K562 (cell line): ENCODE measurements around the gene UBE2G2. TPM values are rescaled to one million over a fixed set of nuclear protein-coding genes. Genes with fewer than 3 reads are reported as not detected.

ENCODE experiments used
- ARHGAP35 ChIP-seq: fragments of 450-650 bp; IDR thresholded peaks from 2 replicates; pipeline ENCODE4 v1.6.1; 2018; ENCODE audit not compliant: partially characterized antibody
- ARID4B ChIP-seq: sonication (generic); formaldehyde crosslinking; IDR thresholded peaks from 2 replicates; pipeline ENCODE4 v1.8.0; 2022; ENCODE audit warnings: mild to moderate bottlenecking, missing genetic modification reagents
- ASH1L ChIP-seq: fragments of 450-650 bp; IDR thresholded peaks from 2 replicates; pipeline ENCODE4 v1.6.1; 2018; ENCODE audit warnings: borderline replicate concordance, mild to moderate bottlenecking, low read depth; ENCODE audit not compliant: partially characterized antibody
- COPS2 ChIP-seq: fragments of 450-650 bp; conservative IDR thresholded peaks from 2 replicates; pipeline ENCODE4 v1.6.1; 2016; ENCODE audit warnings: mild to moderate bottlenecking, moderate library complexity
- JUN ChIP-seq, 2 experiments: sonication (generic) in 1 of 2; formaldehyde crosslinking in 1 of 2; IDR thresholded peaks; 2 replicates each; pipeline versions ENCODE4 v1.6.1 to v1.8.0; 2012 to 2022; ENCODE audit warnings: borderline replicate concordance in 2 of 2, mild to moderate bottlenecking in 2 of 2, improper control_type of control experiment in 1 of 2, low read depth in 1 of 2, low read length in 1 of 2, missing genetic modification reagents in 1 of 2
- NFE2L1 ChIP-seq: fragments of 450-650 bp; IDR thresholded peaks from 2 replicates; pipeline ENCODE4 v1.6.1; 2016; ENCODE audit warnings: missing genetic modification characterization, low read depth, mild to moderate bottlenecking, missing compliant biosample characterization, moderate library complexity, borderline replicate concordance
- TGIF2 ChIP-seq: sonication (generic); formaldehyde crosslinking; IDR thresholded peaks from 2 replicates; pipeline ENCODE4 v1.8.1; 2022; ENCODE audit warnings: mild to moderate bottlenecking, missing genetic modification reagents, moderate library complexity
- ZNF668 ChIP-seq: fragments of 250-450 bp; sonication (Bioruptor Pico); IDR thresholded peaks from 2 replicates; pipeline ENCODE4 v1.8.0; 2022; ENCODE audit warnings: mild to moderate bottlenecking, inconsistent platforms
- polyA plus RNA-seq, 8 experiments: library from polyadenylated mRNA; depleted of rRNA in 4 of 8; stranded (reverse) in 5 of 8; unstranded in 3 of 8; fragments of >200 nt; fragmentation: Nextera tagmentation in 2 of 8; fragmentation: Illumina TruSeq in 1 of 8; extraction: Ambion mirVana in 2 of 8; extraction: Trizol in 1 of 8; gene quantifications; 2 replicates each; pipeline versions ENCODE4 v1.2.1 to v1.2.3, GENCODE V29; 2011 to 2014; ENCODE audit warnings: inconsistent platforms in 1 of 8, missing spikeins in 1 of 8
- total RNA-seq, 7 experiments: library from RNA; depleted of rRNA in 6 of 7; stranded (reverse); fragments of >200 nt in 6 of 7; fragmentation: Illumina TruSeq in 2 of 7; extraction: Trizol in 2 of 7; gene quantifications; 2 replicates each; pipeline versions ENCODE4 v1.2.1 to v1.2.3, GENCODE V29; 2011 to 2021; ENCODE audit warnings: low replicate concordance in 1 of 7

The UBE2G2 gene
- total and polyA plus RNA-seq, 9 of the 15 experiments (the other 6 are each of a cell fraction or from before 2014, with no cell fraction given), result 47.5 to 225 (median 140) TPM

- TF ChIP-seq ARID4B (CRISPR knock-in tag) (no peak), ZNF668 (CRISPR knock-in tag) (no peak), JUN (IDR thresholded peaks at IDR 0.05; ENCODE audit: borderline replicate concordance, low read depth, low read length) (no peak), JUN (CRISPR knock-in tag; IDR thresholded peaks at IDR 0.05; ENCODE audit: borderline replicate concordance) (no peak), NFE2L1 (tag) (no peak), TGIF2 (CRISPR knock-in tag) (no peak), ASH1L (no peak), ARHGAP35 (no peak), COPS2 (no peak)
- TF ChIP-seq, all 486 proteins: peak for 0
These were observed 72.9 kb downstream of the UBE2G2 start (continued) for GRCh38 chr21:44728716-44729115.
